IMR-90 (cell line): ENCODE data around the gene ADARB2. TPM values are rescaled to one million over a fixed set of nuclear protein-coding genes. Genes with fewer than 3 reads are reported as not detected.

Experiments
- ATAC-seq: fragments of 200-7000 bp; cut with Tn5 transposase; 2 replicates; pipeline ENCODE4 v1.9.1; 2020; ENCODE audit warnings: low read depth, mild to moderate bottlenecking, moderate library complexity
- BruUV-seq: library from RNA; stranded (reverse); fragments of 400-500 nt; replicated peaks from 2 replicates; lab custom pipeline; 2021; lab: Mats Ljungman, UMichigan
- CTCF ChIA-PET: fragments of 300-600 bp; formaldehyde crosslinking; extraction: SDS; loops from one replicate; lab custom pipeline; 2021; ENCODE audit warnings: antibody characterized with exemption; lab: Yijun Ruan, JAX
- POLR2A ChIA-PET: fragments of 300-600 bp; sonication (Branson Sonifier 250); formaldehyde crosslinking; loops from one replicate; lab custom pipeline; 2022; ENCODE audit warnings: antibody characterized with exemption; ENCODE audit not compliant: unreplicated experiment; lab: Charles Lee
- DNase-seq: peaks from one replicate; pipeline ENCODE4 v3.0.0; 2013
- H2AFZ ChIP-seq: replicated peaks from 2 replicates; pipeline ENCODE3; 2013; ENCODE audit warnings: low read length, mild to moderate bottlenecking; ENCODE audit not compliant: poor library complexity
- H2AK5ac ChIP-seq: 2 replicates; pipeline ENCODE4 v1.6.1; 2013; ENCODE audit warnings: low read depth, low read length, inconsistent platforms
- H2AK9ac ChIP-seq: replicated peaks from 2 replicates; pipeline ENCODE3; 2013; ENCODE audit warnings: mild to moderate bottlenecking, low read depth, low read length, moderate library complexity; ENCODE audit not compliant: poor library complexity
- H2BK120ac ChIP-seq: 2 replicates; pipeline ENCODE4 v1.6.1; 2013; ENCODE audit warnings: low read depth, low read length, inconsistent platforms
- H2BK15ac ChIP-seq: 3 replicates; pipeline ENCODE4 v1.6.1; 2013; ENCODE audit warnings: low read depth, low read length, inconsistent platforms
- H2BK20ac ChIP-seq: 2 replicates; pipeline ENCODE4 v1.6.1; 2013; ENCODE audit warnings: low read depth, mild to moderate bottlenecking, inconsistent platforms, low read length, moderate library complexity
- H2BK5ac ChIP-seq: 2 replicates; pipeline ENCODE4 v1.6.1; 2013; ENCODE audit warnings: mild to moderate bottlenecking, low read depth, low read length, inconsistent platforms; ENCODE audit not compliant: poor library complexity, severe bottlenecking
- H3K14ac ChIP-seq: replicated peaks from 2 replicates; pipeline ENCODE4 v1.6.1; 2013; ENCODE audit warnings: low read depth, low read length, inconsistent platforms
- H3K18ac ChIP-seq: 2 replicates; pipeline ENCODE4 v1.6.1; 2013; ENCODE audit warnings: low read depth, low read length, control low read depth
- H3K23ac ChIP-seq: 2 replicates; pipeline ENCODE4 v1.6.1; 2013; ENCODE audit warnings: low read depth, low read length, inconsistent platforms
- H3K27ac ChIP-seq: 2 replicates; pipeline ENCODE4 v1.5.1; 2013; ENCODE audit warnings: mild to moderate bottlenecking, control low read depth, low read length; ENCODE audit not compliant: insufficient read depth
- H3K27me3 ChIP-seq: 2 replicates; pipeline ENCODE4 v1.6.1; 2013; ENCODE audit warnings: low read length; ENCODE audit not compliant: control insufficient read depth, insufficient read depth
- H3K36me3 ChIP-seq: 2 replicates; pipeline ENCODE4 v1.6.1; 2013; ENCODE audit warnings: low read length, mixed read lengths; ENCODE audit not compliant: control insufficient read depth, insufficient read depth
- H3K4ac ChIP-seq: 2 replicates; pipeline ENCODE4 v1.6.1; 2013; ENCODE audit warnings: low read depth, low read length, inconsistent platforms
- H3K4me1 ChIP-seq: 2 replicates; pipeline ENCODE4 v1.6.1; 2013; ENCODE audit warnings: low read length, mixed read lengths; ENCODE audit not compliant: control insufficient read depth, insufficient read depth
- H3K4me2 ChIP-seq: 2 replicates; pipeline ENCODE4 v1.6.1; 2013; ENCODE audit warnings: low read depth, mild to moderate bottlenecking, control low read depth, low read length, moderate library complexity
- H3K4me3 ChIP-seq: 2 replicates; pipeline ENCODE4 v1.5.1; 2013; ENCODE audit warnings: low read depth, mild to moderate bottlenecking, control low read depth, low read length, moderate library complexity; ENCODE audit not compliant: insufficient read depth
- H3K56ac ChIP-seq: 2 replicates; pipeline ENCODE4 v1.6.1; 2013; ENCODE audit warnings: low read length, inconsistent platforms; ENCODE audit not compliant: insufficient read depth; ENCODE audit errors: extremely low read depth
- H3K79me1 ChIP-seq, 2 experiments: 2 replicates each; pipeline ENCODE4 v1.6.1; 2013; ENCODE audit warnings: low read length in 2 of 2, inconsistent platforms in 1 of 2, low read depth in 1 of 2
- H3K9ac ChIP-seq: 2 replicates; pipeline ENCODE4 v1.6.1; 2013; ENCODE audit warnings: low read depth, low read length, control low read depth
- H3K9me1 ChIP-seq: 2 replicates; pipeline ENCODE4 v1.6.1; 2013; ENCODE audit warnings: low read length, inconsistent platforms; ENCODE audit not compliant: insufficient read depth
- H3K9me3 ChIP-seq: 2 replicates; pipeline ENCODE4 v1.6.1; 2013; ENCODE audit warnings: low read length; ENCODE audit not compliant: control insufficient read depth, insufficient read depth
- H4K20me1 ChIP-seq: 2 replicates; pipeline ENCODE4 v1.6.1; 2013; ENCODE audit warnings: low read length, inconsistent platforms; ENCODE audit not compliant: insufficient read depth
- H4K5ac ChIP-seq: 2 replicates; pipeline ENCODE4 v1.6.1; 2013; ENCODE audit warnings: mild to moderate bottlenecking, low read depth, low read length, control low read depth
- H4K8ac ChIP-seq, 2 experiments: 2 replicates each; pipeline ENCODE4 v1.6.1; 2013; ENCODE audit warnings: low read depth in 2 of 2, low read length in 2 of 2, control low read depth in 1 of 2, inconsistent platforms in 1 of 2
- H4K91ac ChIP-seq: 2 replicates; pipeline ENCODE4 v1.6.1; 2013; ENCODE audit warnings: low read depth, low read length, inconsistent platforms; ENCODE audit not compliant: insufficient read depth
- BHLHE40 ChIP-seq: fragments of 150-350 bp; IDR thresholded peaks from 2 replicates; pipeline ENCODE4 v1.6.1; 2016; ENCODE audit warnings: mild to moderate bottlenecking, low read depth, low read length
- CEBPB ChIP-seq: IDR thresholded peaks from 2 replicates; pipeline ENCODE4 v1.6.1; 2012; ENCODE audit warnings: low read depth, low read length, improper control_type of control experiment
- CHD1 ChIP-seq: IDR thresholded peaks from 2 replicates; pipeline ENCODE4 v1.6.1; 2012; ENCODE audit warnings: low read depth, low read length, improper control_type of control experiment
- CTCF ChIP-seq: conservative IDR thresholded peaks from 2 replicates; pipeline ENCODE4 v1.5.1; 2012; ENCODE audit warnings: mild to moderate bottlenecking, low read depth, low read length, improper control_type of control experiment
- ELK1 ChIP-seq: fragments of 150-350 bp; IDR thresholded peaks from 2 replicates; pipeline ENCODE4 v1.6.1; 2016; ENCODE audit warnings: low read depth, mild to moderate bottlenecking, low read length, moderate library complexity, borderline replicate concordance
- FOS ChIP-seq: fragments of 150-350 bp; IDR thresholded peaks from 2 replicates; pipeline ENCODE4 v1.6.1; 2016; ENCODE audit warnings: low read depth, low read length
- MAFK ChIP-seq: IDR thresholded peaks from 2 replicates; pipeline ENCODE4 v1.6.1; 2012; ENCODE audit warnings: low read depth, low read length, improper control_type of control experiment
- MAZ ChIP-seq: IDR thresholded peaks from 2 replicates; pipeline ENCODE4 v1.6.1; 2012; ENCODE audit warnings: low read depth, mild to moderate bottlenecking, low read length, improper control_type of control experiment, moderate library complexity, borderline replicate concordance
- MXI1 ChIP-seq: IDR thresholded peaks from 2 replicates; pipeline ENCODE4 v1.6.1; 2012; ENCODE audit warnings: low read depth, mild to moderate bottlenecking, low read length, moderate library complexity, borderline replicate concordance
- NFE2L2 ChIP-seq: fragments of 150-350 bp; IDR thresholded peaks from 2 replicates; pipeline ENCODE4 v1.6.1; 2016; ENCODE audit warnings: low read depth, mild to moderate bottlenecking, low read length
- POLR2A ChIP-seq: IDR thresholded peaks from 2 replicates; pipeline ENCODE4 v1.6.1; 2012; ENCODE audit warnings: mild to moderate bottlenecking, low read depth, low read length
- RAD21 ChIP-seq: IDR thresholded peaks from 2 replicates; pipeline ENCODE4 v1.6.1; 2012; ENCODE audit warnings: low read length, improper control_type of control experiment
- RCOR1 ChIP-seq: IDR thresholded peaks from 2 replicates; pipeline ENCODE4 v1.6.1; 2012; ENCODE audit warnings: mild to moderate bottlenecking, low read length, improper control_type of control experiment; ENCODE audit not compliant: insufficient replicate concordance
- RFX5 ChIP-seq: IDR thresholded peaks from 2 replicates; pipeline ENCODE4 v1.8.0; 2012; ENCODE audit warnings: low read depth, mild to moderate bottlenecking, low read length, moderate library complexity
- SMC3 ChIP-seq: fragments of 150-350 bp; IDR thresholded peaks from 2 replicates; pipeline ENCODE4 v1.6.1; 2016; ENCODE audit warnings: low read depth, mild to moderate bottlenecking, antibody characterized with exemption, low read length, moderate library complexity
- USF2 ChIP-seq: fragments of 150-350 bp; IDR thresholded peaks from 2 replicates; pipeline ENCODE4 v1.6.1; 2017; ENCODE audit warnings: mild to moderate bottlenecking, antibody characterized with exemption, low read length, low read depth
- WGBS, 2 experiments: methylation state at CpG; one replicate each; pipeline versions ENCODE4 v1.1.5 to v1.1.7; 2013; ENCODE audit warnings: missing lambda C conversion rate in 2 of 2; ENCODE audit not compliant: insufficient read length in 1 of 2; ENCODE audit errors: extremely low coverage in 2 of 2; 5-methylcytosine and 5-hydroxymethylcytosine counted together
- dilution Hi-C: fragments of 300-500 bp; cut with HindIII; formaldehyde crosslinking; loops from one replicate; pipeline ENCODE4 v1.14.3; 2018; ENCODE audit warnings: low sequenced_read_pairs; ENCODE audit not compliant: unreplicated experiment
- in situ Hi-C: fragments of 300-500 bp; cut with MboI; formaldehyde crosslinking; loops from 3 replicates; pipeline ENCODE4 v1.14.3; 2019; ENCODE audit warnings: low sequenced_read_pairs, inconsistent platforms, mixed read lengths
- intact Hi-C: fragments of 100-400 bp; cut with micrococcal nuclease; formaldehyde crosslinking; loops from 2 replicates; pipeline ENCODE4 v1.10.0; 2022
- polyA plus RNA-seq, 3 experiments: library from polyadenylated mRNA; depleted of rRNA; stranded (reverse); fragments of >200 nt; gene quantifications; 2 replicates each; pipeline ENCODE4 v1.2.3, GENCODE V29; 2012; ENCODE audit warnings: low replicate concordance in 1 of 3
- total RNA-seq: library from RNA; depleted of rRNA; stranded (reverse); fragments of >200 nt; gene quantifications from 2 replicates; pipeline ENCODE4 v1.2.3, GENCODE V29; 2012

The ADARB2 gene
- total and polyA plus RNA-seq, 2 of the 4 experiments (the other 2 are of a cell fraction), result not detected

DNA sequence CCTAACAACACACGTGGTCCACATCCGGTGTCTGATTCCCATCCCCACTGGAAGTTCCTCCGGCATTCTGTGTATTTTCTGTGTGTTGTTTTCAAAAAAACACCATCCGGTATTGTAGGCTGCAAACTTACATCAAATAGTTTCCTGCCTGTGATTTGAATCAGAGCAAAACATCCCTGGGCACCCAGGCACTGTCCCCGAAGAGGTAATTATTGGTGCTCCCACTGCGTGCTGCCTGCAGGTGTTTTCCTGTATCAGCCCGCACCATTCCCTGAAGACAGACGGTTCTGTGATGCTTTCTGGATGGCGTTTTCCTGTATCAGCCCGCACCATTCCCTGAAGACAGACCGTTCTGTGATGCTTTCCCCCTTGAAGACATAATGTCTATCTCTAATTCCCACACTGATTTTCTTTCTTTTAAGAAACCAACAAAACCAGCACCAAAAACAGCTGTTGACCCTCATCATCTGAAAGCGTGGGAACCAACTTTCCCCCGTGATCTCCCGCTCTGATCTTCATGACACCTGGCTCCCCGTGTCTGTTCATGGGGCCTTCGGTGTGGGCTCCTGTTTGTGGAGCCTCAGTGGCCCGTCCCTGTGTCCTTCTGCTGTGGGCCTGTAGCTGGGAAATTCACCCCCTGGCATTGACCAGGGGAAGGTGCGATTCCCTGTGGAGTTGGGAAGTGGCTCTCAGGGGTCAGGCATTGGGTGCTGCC lies 205.3 kb downstream of the ADARB2 start:
- H3K27ac ChIP-seq, result no peak overlapping the region
- WGBS, 2 experiments, result 80% methylated on average over 1 of the region's 18 CpGs; no CpG with 5 or more reads in 1 of the 2 experiments
- no peak overlapping the region for H2AK5ac ChIP-seq
- no peak overlapping the region for H4K91ac ChIP-seq
- H3K14ac ChIP-seq, result no peak overlapping the region
- no peak overlapping the region for H2BK15ac ChIP-seq
- in situ Hi-C loops (no loop called here), dilution Hi-C loops (no loop called here), intact Hi-C loops (no loop called here)
- ATAC-seq, result no peak
- no peak overlapping the region for H4K8ac ChIP-seq
- no peaks in the 10 kb centered on the region for H3K27me3 ChIP-seq
- BruUV-seq, result no TSS peak
- H2BK20ac ChIP-seq, result no peak overlapping the region
- H3K4ac ChIP-seq, result no peak overlapping the region
- no peaks in the 10 kb centered on the region for H4K20me1 ChIP-seq
- no peak overlapping the region for H4K5ac ChIP-seq
- H3K4me2 ChIP-seq, result no peak overlapping the region
- CTCF ChIA-PET, result no interaction called here
- H3K9me3 ChIP-seq, result peaks cover 53% of the 10 kb centered on the region
- H3K18ac ChIP-seq, result no peak overlapping the region
- H2BK5ac ChIP-seq, result no peak overlapping the region
- no peak overlapping the region for H3K23ac ChIP-seq
- no peaks in the 10 kb centered on the region for H3K36me3 ChIP-seq
- H3K9me1 ChIP-seq, result no peaks in the 10 kb centered on the region
- no peak overlapping the region for H3K9ac ChIP-seq
- no peak overlapping the region for H2AFZ ChIP-seq
- H3K4me1 ChIP-seq, result no peaks in the 10 kb centered on the region
- no peak for TF ChIP-seq FOS
- no peak for TF ChIP-seq BHLHE40
- TF ChIP-seq POLR2A, result no peak
- TF ChIP-seq RFX5, result no peak
- no peak for TF ChIP-seq CTCF
- no peak for TF ChIP-seq MXI1
- TF ChIP-seq ELK1, result no peak
- TF ChIP-seq NFE2L2, result no peak
- no peak for TF ChIP-seq RCOR1
- TF ChIP-seq MAZ, result no peak
- no peak for TF ChIP-seq CHD1
- no peak for TF ChIP-seq CEBPB
- TF ChIP-seq SMC3, result no peak
- no peak for TF ChIP-seq RAD21
- no peak for TF ChIP-seq USF2
- TF ChIP-seq MAFK, result no peak
- no peak overlapping the region for H3K4me3 ChIP-seq
- no peaks in the 10 kb centered on the region for H3K79me1 ChIP-seq
- no peak overlapping the region for H2AK9ac ChIP-seq
- no peak overlapping the region for H3K56ac ChIP-seq
- DNase-seq, result no peak
- POLR2A ChIA-PET, result no interaction called here
- no peak overlapping the region for H2BK120ac ChIP-seq
